Esophagus muscularis mucosa (tissue), 3 donors: ENCODE results near the gene TBC1D22A.

ENCODE experiments used
- CTCF ChIP-seq, 3 experiments: fragments of 200-600 bp in 2 of 3; fragments of 450-650 bp in 1 of 3; sonication (generic) in 2 of 3; IDR thresholded peaks; one replicate each; pipeline ENCODE4 v1.5.1; 2017 to 2019; ENCODE audit warnings: antibody characterized with exemption in 3 of 3, mild to moderate bottlenecking in 2 of 3, moderate library complexity in 1 of 3
- POLR2A ChIP-seq: fragments of 450-650 bp; IDR thresholded peaks from one replicate; pipeline ENCODE4 v1.6.1; 2017; ENCODE audit warnings: antibody characterized with exemption, moderate library complexity, mild to moderate bottlenecking, low read depth

- TF ChIP-seq CTCF (IDR thresholded peaks at IDR 0.05), result no peak
- TF ChIP-seq POLR2A, result no peak
Observed at GRCh38 chr22:46802608-46803027, 40.2 kb downstream of the TBC1D22A start.
